ENCODE measurements around the gene NBEAL1. TPM values are rescaled to one million over a fixed set of nuclear protein-coding genes. Genes with fewer than 3 reads are reported as not detected.
"Not testable (repeated sequence)": the region's sequence is repeated elsewhere in the genome, so short reads cannot be mapped to it uniquely, and the experiment has no call there.

NBEAL1 gene
- total RNA-seq, 4 donors from 2014 or later, result 9.8 to 21.9 (median 11.3) TPM

- DNase-seq (no peak), ATAC-seq (no peak)
- TF ChIP-seq POLR2A (IDR thresholded peaks at IDR 0.05) (no peak), CTCF (IDR thresholded peaks at IDR 0.05 in 4 of 5, conservative IDR thresholded peaks at IDR 0.05 in 1 of 5) (no peak)
- H3K36me3 ChIP-seq, result peaks cover 0 to 48% of the 10 kb centered on the region in 2 donors
- no peaks in the 10 kb centered on the region for H3K9me3 ChIP-seq
- H3K4me1 ChIP-seq, result no peaks in the 10 kb centered on the region
- in situ Hi-C loops (cut with MboI; ENCODE audit: low sequenced_read_pairs in 4 of 4) (no loop called here), intact Hi-C loops (cut with DNase I; ENCODE audit: low total_unique reads) (no loop called here)
- H3K27me3 ChIP-seq, result no peaks in the 10 kb centered on the region
- no peak overlapping the region for H3K27ac ChIP-seq
- H3K4me3 ChIP-seq, result no peak overlapping the region
Measured at GRCh38 chr2:203104273-203104672, 89.6 kb downstream of the NBEAL1 start.

GRCh38 chr2:203105996-203106395 is 91.3 kb downstream of the NBEAL1 start:
- DNase-seq (no peak), ATAC-seq (no peak)
- TF ChIP-seq CTCF (IDR thresholded peaks at IDR 0.05 in 4 of 5, conservative IDR thresholded peaks at IDR 0.05 in 1 of 5), result no peak
- no peak for TF ChIP-seq POLR2A (IDR thresholded peaks at IDR 0.05)
- Histone ChIP-seq H3K36me3 (peaks cover 0 to 45% of the 10 kb centered on the region in 2 donors), H3K4me3 (no peak overlapping the region), H3K27me3 (no peaks in the 10 kb centered on the region), H3K27ac (no peak overlapping the region), H3K9me3 (no peaks in the 10 kb centered on the region), H3K4me1 (no peaks in the 10 kb centered on the region)
- intact Hi-C loops (cut with DNase I; ENCODE audit: low total_unique reads), result no loop called here
- in situ Hi-C loops (cut with MboI; ENCODE audit: low sequenced_read_pairs in 4 of 4), result no loop called here

GRCh38 chr2:203110496-203110895 is 95.8 kb downstream of the NBEAL1 start:
- DNase-seq; intact Hi-C loops (cut with DNase I; ENCODE audit: low total_unique reads); H3K27ac ChIP-seq; H3K4me1 ChIP-seq; H3K4me3 ChIP-seq; H3K27me3 ChIP-seq; H3K9me3 ChIP-seq; in situ Hi-C loops (cut with MboI; ENCODE audit: low sequenced_read_pairs in 4 of 4); ATAC-seq: not testable (repeated sequence)
- peaks cover 0 to 32% of the 10 kb centered on the region in 2 donors for H3K36me3 ChIP-seq

GRCh38 chr2:203112342-203112741 is 97.7 kb downstream of the NBEAL1 start:
- DNase-seq, result no peak
- peaks cover 0 to 50% of the 10 kb centered on the region in 2 donors for H3K36me3 ChIP-seq
- intact Hi-C loops (cut with DNase I; ENCODE audit: low total_unique reads) (no loop called here), in situ Hi-C loops (cut with MboI; ENCODE audit: low sequenced_read_pairs in 4 of 4) (no loop called here)
- no peak for ATAC-seq
- H3K4me3 ChIP-seq, result no peak overlapping the region
- H3K27ac ChIP-seq, result no peak overlapping the region
- no peaks in the 10 kb centered on the region for H3K27me3 ChIP-seq
- no peaks in the 10 kb centered on the region for H3K9me3 ChIP-seq
- TF ChIP-seq POLR2A (IDR thresholded peaks at IDR 0.05) (no peak), CTCF (IDR thresholded peaks at IDR 0.05 in 4 of 5, conservative IDR thresholded peaks at IDR 0.05 in 1 of 5) (no peak)
- no peaks in the 10 kb centered on the region for H3K4me1 ChIP-seq

- DNase-seq; H3K4me1 ChIP-seq; H3K27me3 ChIP-seq; H3K27ac ChIP-seq; H3K4me3 ChIP-seq; ATAC-seq; in situ Hi-C loops (cut with MboI; ENCODE audit: low sequenced_read_pairs in 4 of 4); H3K9me3 ChIP-seq; intact Hi-C loops (cut with DNase I; ENCODE audit: low total_unique reads): not testable (repeated sequence)
- H3K36me3 ChIP-seq, result peaks cover 0 to 34% of the 10 kb centered on the region in 2 donors
Measured at GRCh38 chr2:203115201-203115700, 100.6 kb downstream of the NBEAL1 start.
